ENCODE measurements around the gene PRKCE. TPM values are rescaled to one million over a fixed set of nuclear protein-coding genes. Genes with fewer than 3 reads are reported as not detected.

PRKCE gene
- total and polyA plus RNA-seq, 2 donors (not counting 1 experiment from before 2014, with no cell fraction given), result 23.6 to 271 TPM

DNA sequence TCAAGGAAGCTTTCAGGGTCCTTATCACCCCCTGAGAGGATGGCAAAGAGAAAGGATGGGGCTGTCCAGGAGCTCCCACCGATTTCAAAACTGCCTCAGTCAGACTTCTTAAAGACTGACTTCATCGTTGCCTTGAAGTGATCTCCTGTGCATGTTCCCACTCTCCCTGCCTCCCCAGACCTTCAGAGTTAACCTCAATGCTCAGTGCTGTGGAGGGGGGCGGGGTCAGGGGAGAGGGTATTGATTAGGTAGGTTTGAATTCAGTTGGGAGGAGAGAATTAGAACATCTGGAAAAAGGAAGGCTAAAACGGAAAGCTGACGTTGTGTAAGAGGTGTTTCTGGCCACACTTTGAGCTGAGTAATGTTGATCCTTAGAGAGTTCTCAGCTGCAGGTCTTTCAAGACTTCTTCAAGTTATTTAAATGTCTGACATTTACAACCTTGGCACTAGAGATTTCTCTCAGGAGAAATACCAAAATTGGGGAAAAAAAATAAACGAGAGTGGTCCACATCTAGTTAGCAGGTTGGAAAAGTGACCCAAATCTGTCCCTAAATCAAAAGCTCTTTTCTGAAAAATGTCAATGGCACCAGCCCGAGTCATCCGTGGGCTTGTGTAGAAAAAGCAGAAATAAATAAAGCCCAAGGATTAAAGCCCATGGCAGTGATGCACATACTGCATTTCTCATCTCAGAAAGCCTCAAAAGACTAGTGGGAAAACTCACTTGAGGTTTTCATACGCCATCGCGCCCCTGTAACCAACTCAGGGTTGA lies 511.0 kb downstream of the PRKCE start:
- H3K4me1 Mint-ChIP-seq, result no peaks in the 10 kb centered on the region
- H3K27ac Mint-ChIP-seq, result no peak overlapping the region
- no peaks in the 10 kb centered on the region for H3K27me3 Mint-ChIP-seq
- H3K9me3 Mint-ChIP-seq (ENCODE audit: insufficient read depth), result no peaks in the 10 kb centered on the region
- TF ChIP-seq EZH2 (IDR thresholded peaks at IDR 0.05; ENCODE audit: borderline replicate concordance, insufficient read depth, low read depth, low read length, poor library complexity, severe bottlenecking), result no peak
- TF ChIP-seq, protein P1, sequence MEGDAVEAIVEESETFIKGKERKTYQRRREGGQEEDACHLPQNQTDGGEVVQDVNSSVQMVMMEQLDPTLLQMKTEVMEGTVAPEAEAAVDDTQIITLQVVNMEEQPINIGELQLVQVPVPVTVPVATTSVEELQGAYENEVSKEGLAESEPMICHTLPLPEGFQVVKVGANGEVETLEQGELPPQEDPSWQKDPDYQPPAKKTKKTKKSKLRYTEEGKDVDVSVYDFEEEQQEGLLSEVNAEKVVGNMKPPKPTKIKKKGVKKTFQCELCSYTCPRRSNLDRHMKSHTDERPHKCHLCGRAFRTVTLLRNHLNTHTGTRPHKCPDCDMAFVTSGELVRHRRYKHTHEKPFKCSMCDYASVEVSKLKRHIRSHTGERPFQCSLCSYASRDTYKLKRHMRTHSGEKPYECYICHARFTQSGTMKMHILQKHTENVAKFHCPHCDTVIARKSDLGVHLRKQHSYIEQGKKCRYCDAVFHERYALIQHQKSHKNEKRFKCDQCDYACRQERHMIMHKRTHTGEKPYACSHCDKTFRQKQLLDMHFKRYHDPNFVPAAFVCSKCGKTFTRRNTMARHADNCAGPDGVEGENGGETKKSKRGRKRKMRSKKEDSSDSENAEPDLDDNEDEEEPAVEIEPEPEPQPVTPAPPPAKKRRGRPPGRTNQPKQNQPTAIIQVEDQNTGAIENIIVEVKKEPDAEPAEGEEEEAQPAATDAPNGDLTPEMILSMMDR (IDR thresholded peaks at IDR 0.05), result no peak
- H3K27ac ChIP-seq (ENCODE audit: low read length in 2 of 2), result no peak overlapping the region
- H2AFZ ChIP-seq (ENCODE audit: insufficient read depth, low read depth, low read length, poor library complexity, severe bottlenecking), result no peak overlapping the region
- no peaks in the 10 kb centered on the region for H3K4me1 ChIP-seq (ENCODE audit: control insufficient read depth in 2 of 2, insufficient read depth in 2 of 2, low read length in 2 of 2)
- no peak for ATAC-seq (ENCODE audit: low read depth)
- no peak for DNase-seq
- intact Hi-C loops (cut with micrococcal nuclease), result no loop called here
- no peaks in the 10 kb centered on the region for H4K20me1 ChIP-seq (ENCODE audit: control insufficient read depth, insufficient read depth, low read length, poor library complexity, severe bottlenecking)
- 90% methylated on average over 6 of the region's 11 CpGs for WGBS (ENCODE audit: insufficient coverage)
- no peak overlapping the region for H3K4me2 ChIP-seq (replicated peaks; ENCODE audit: low read depth, low read length, poor library complexity, severe bottlenecking)
- H3K36me3 ChIP-seq (replicated peaks in 1 of 2; ENCODE audit: control extremely low read depth in 1 of 2, control insufficient read depth in 1 of 2, extremely low read depth in 1 of 2, insufficient read depth in 2 of 2, low read length in 1 of 2), result peaks cover 1 to 76% of the 10 kb centered on the region in 2 experiments
- H3K4me3 ChIP-seq (ENCODE audit: control extremely low read depth in 1 of 5, extremely low read depth in 1 of 5, insufficient read depth in 1 of 5, low read depth in 2 of 5, low read length in 4 of 5), result no peak overlapping the region
- no peaks in the 10 kb centered on the region for H3K27me3 ChIP-seq (replicated peaks in 1 of 4; ENCODE audit: control extremely low read depth in 1 of 4, control insufficient read depth in 3 of 4, insufficient read depth in 4 of 4, low read length in 3 of 4)
- POLR2A ChIA-PET, result no interaction called here
- H3K9me3 ChIP-seq (ENCODE audit: control extremely low read depth in 1 of 3, control insufficient read depth in 2 of 3, insufficient read depth in 1 of 3, low read length in 2 of 3), result no peaks in the 10 kb centered on the region
- CTCF ChIA-PET, result no interaction called here
- H3K4me3 Mint-ChIP-seq, result no peak overlapping the region
- H3K79me2 ChIP-seq (ENCODE audit: control insufficient read depth, insufficient read depth, low read length), result no peaks in the 10 kb centered on the region
- no peak overlapping the region for H3K9ac ChIP-seq (ENCODE audit: low read length)

DNA sequence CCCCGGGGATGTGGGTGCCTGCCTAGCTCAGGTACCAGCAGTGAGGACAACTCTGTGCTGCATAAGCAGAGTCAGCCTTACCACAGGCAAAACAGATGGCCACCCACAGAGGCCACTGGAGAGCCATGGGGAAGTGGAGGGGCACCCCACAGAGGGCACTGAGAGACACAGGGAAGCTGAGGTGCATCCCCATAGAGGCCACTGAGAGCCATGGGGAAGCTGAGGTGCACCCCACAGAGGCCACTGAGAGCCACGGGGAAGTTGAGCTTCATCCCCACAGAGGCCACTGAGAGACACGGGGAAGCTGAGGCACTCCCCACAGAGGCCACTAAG lies 511.6 kb downstream of the PRKCE start:
- H4K20me1 ChIP-seq (ENCODE audit: control insufficient read depth, insufficient read depth, low read length, poor library complexity, severe bottlenecking), result no peaks in the 10 kb centered on the region
- Mint-ChIP-seq H3K9me3 (ENCODE audit: insufficient read depth) (no peaks in the 10 kb centered on the region), H3K4me3 (no peak overlapping the region), H3K27me3 (no peaks in the 10 kb centered on the region), H3K4me1 (no peaks in the 10 kb centered on the region), H3K27ac (no peak overlapping the region)
- no peak for TF ChIP-seq EZH2 (IDR thresholded peaks at IDR 0.05; ENCODE audit: borderline replicate concordance, insufficient read depth, low read depth, low read length, poor library complexity, severe bottlenecking)
- TF ChIP-seq, protein P1 (IDR thresholded peaks at IDR 0.05), result no peak
- no peak overlapping the region for H3K4me2 ChIP-seq (replicated peaks; ENCODE audit: low read depth, low read length, poor library complexity, severe bottlenecking)
- no peaks in the 10 kb centered on the region for H3K79me2 ChIP-seq (ENCODE audit: control insufficient read depth, insufficient read depth, low read length)
- no peak overlapping the region for H3K27ac ChIP-seq (ENCODE audit: low read length in 2 of 2)
- intact Hi-C loops (cut with micrococcal nuclease), result no loop called here
- ATAC-seq (ENCODE audit: low read depth) (no peak), DNase-seq (no peak)
- ChIA-PET CTCF (no interaction called here), POLR2A (no interaction called here)
- no peak overlapping the region for H3K9ac ChIP-seq (ENCODE audit: low read length)
- H3K36me3 ChIP-seq (replicated peaks in 1 of 2; ENCODE audit: control extremely low read depth in 1 of 2, control insufficient read depth in 1 of 2, extremely low read depth in 1 of 2, insufficient read depth in 2 of 2, low read length in 1 of 2), result peaks cover 1 to 72% of the 10 kb centered on the region in 2 experiments
- no peaks in the 10 kb centered on the region for H3K4me1 ChIP-seq (ENCODE audit: control insufficient read depth in 2 of 2, insufficient read depth in 2 of 2, low read length in 2 of 2)
- no peaks in the 10 kb centered on the region for H3K9me3 ChIP-seq (ENCODE audit: control extremely low read depth in 1 of 3, control insufficient read depth in 2 of 3, insufficient read depth in 1 of 3, low read length in 2 of 3)
- WGBS (ENCODE audit: insufficient coverage), result 90% methylated on average over 1 of the region's 3 CpGs
- no peak overlapping the region for H3K4me3 ChIP-seq (ENCODE audit: control extremely low read depth in 1 of 5, extremely low read depth in 1 of 5, insufficient read depth in 1 of 5, low read depth in 2 of 5, low read length in 4 of 5)
- no peaks in the 10 kb centered on the region for H3K27me3 ChIP-seq (replicated peaks in 1 of 4; ENCODE audit: control extremely low read depth in 1 of 4, control insufficient read depth in 3 of 4, insufficient read depth in 4 of 4, low read length in 3 of 4)
- no peak overlapping the region for H2AFZ ChIP-seq (ENCODE audit: insufficient read depth, low read depth, low read length, poor library complexity, severe bottlenecking)
